GM19438 (cell line): Measurements from ENCODE around the gene GPA33.

Experiments
- ATAC-seq: cut with Tn5 transposase; IDR thresholded peaks from one replicate; pipeline ENCODE4 v1.9.1; 2021; ENCODE audit warnings: low read depth; ENCODE audit not compliant: unreplicated experiment

Gene GPA33

GRCh38 chr1:167088746-167089417 is 1.3 kb downstream of the GPA33 start:
- ATAC-seq = no peak

- ATAC-seq = no peak
Observed at GRCh38 chr1:167086768-167087167, 3.4 kb downstream of the GPA33 start.

- no peak for ATAC-seq
Observed at GRCh38 chr1:167086033-167086432, 4.1 kb downstream of the GPA33 start.

GRCh38 chr1:167084757-167085156 is 5.4 kb downstream of the GPA33 start:
- no peak for ATAC-seq

- no peak for ATAC-seq
Observed at GRCh38 chr1:167083871-167084270, 6.3 kb downstream of the GPA33 start.

GRCh38 chr1:167083066-167083665 is 7.0 kb downstream of the GPA33 start:
- no peak for ATAC-seq

GRCh38 chr1:167082511-167083027 is 7.6 kb downstream of the GPA33 start:
- ATAC-seq = no peak

- no peak for ATAC-seq
Observed at GRCh38 chr1:167081594-167082156, 8.5 kb downstream of the GPA33 start.

- ATAC-seq = no peak
Observed at GRCh38 chr1:167077868-167078210, 12.3 kb downstream of the GPA33 start.

- ATAC-seq = no peak
Observed at GRCh38 chr1:167077128-167077867, 12.9 kb downstream of the GPA33 start.

GRCh38 chr1:167076136-167076710 is 14.0 kb downstream of the GPA33 start:
- no peak for ATAC-seq

- no peak for ATAC-seq
Observed at GRCh38 chr1:167071286-167071685, 18.9 kb downstream of the GPA33 start.

- ATAC-seq = no peak
Observed at GRCh38 chr1:167068761-167069160, 21.4 kb downstream of the GPA33 start.

GRCh38 chr1:167067904-167068303 is 22.3 kb downstream of the GPA33 start:
- no peak for ATAC-seq

GRCh38 chr1:167066333-167067122 is 23.6 kb downstream of the GPA33 start:
- ATAC-seq = peak; percentile 76

GRCh38 chr1:167065471-167065870 is 24.7 kb downstream of the GPA33 start:
- ATAC-seq = no peak

- no peak for ATAC-seq
Observed at GRCh38 chr1:167064621-167065020, 25.6 kb downstream of the GPA33 start.

- ATAC-seq = no peak
Observed at GRCh38 chr1:167061073-167061464, 29.1 kb downstream of the GPA33 start.

GRCh38 chr1:167060141-167061072 is 29.8 kb downstream of the GPA33 start:
- ATAC-seq = no peak
